ENCODE results near the gene FRAT2.
"Not testable (repeated sequence)": the region's sequence is repeated elsewhere in the genome, so short reads cannot be mapped to it uniquely, and the experiment has no call there.

FRAT2 gene

DNA sequence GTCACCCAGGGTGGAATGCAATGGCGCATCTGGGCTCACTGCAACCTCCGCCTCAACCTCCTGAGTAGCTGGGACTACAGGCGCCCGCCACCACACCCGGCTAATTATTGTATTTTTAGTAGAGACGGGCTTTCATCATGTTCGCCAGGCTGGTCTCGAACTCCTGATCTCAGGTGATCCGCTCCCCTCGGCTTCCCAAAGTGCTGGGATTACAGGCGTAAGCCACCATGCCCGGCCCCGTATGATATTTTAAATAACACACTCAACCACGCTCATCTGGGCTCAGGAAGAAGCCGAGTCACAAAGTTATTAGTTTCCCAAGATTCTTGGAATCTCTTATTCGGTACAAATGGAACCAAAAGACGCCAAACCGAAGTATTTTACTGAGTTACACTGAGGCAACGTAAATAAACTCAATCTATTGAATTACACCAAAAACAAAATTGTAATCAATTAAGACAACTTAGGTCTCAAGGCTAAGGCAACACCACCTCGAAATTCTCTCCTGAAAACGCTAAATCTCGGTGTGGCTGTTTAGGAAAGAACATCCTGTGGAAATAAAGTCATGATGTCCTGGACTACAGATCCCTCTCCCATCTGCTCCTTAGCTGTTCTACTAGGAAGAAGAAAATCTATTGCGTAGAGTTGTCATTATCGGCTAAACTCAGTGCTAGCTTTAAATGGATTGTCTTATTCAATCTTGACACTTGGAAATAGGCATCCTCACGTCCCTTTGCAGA lies 43.0 kb downstream of the FRAT2 start:
- DNase-seq (ENCODE audit: low spot score), result no peak

GRCh38 chr10:97290576-97291356 lies 43.8 kb downstream of the FRAT2 start:
- DNase-seq (ENCODE audit: low spot score), result not testable (repeated sequence)

- not testable (repeated sequence) for DNase-seq (ENCODE audit: low spot score)
Measured at GRCh38 chr10:97290076-97290475, 44.5 kb downstream of the FRAT2 start.

All from SW480 (cell line).